Keratinocyte (primary cell): ENCODE results near the gene GNA14. TPM values are rescaled to one million over a fixed set of nuclear protein-coding genes. Genes with fewer than 3 reads are reported as not detected.

Experiments used
- DNase-seq: peaks from one replicate; pipeline ENCODE4 v3.0.0-alpha.2; 2011; ENCODE audit warnings: low read depth, missing footprints, low spot score
- FAIRE-seq: peaks from 2 replicates; lab custom pipeline; 2011; peaks lifted over from hg19 to GRCh38; lab: Jason Lieb, UNC
- H2AFZ ChIP-seq: 2 replicates; pipeline ENCODE4 v1.6.0; 2012; ENCODE audit warnings: low read length, control low read depth, inconsistent platforms; ENCODE audit not compliant: control insufficient read depth
- H3K27ac ChIP-seq: 2 replicates; pipeline ENCODE4 v1.5.1; 2011; ENCODE audit warnings: low read length; ENCODE audit not compliant: control insufficient read depth, insufficient read depth
- H3K27me3 ChIP-seq: 3 replicates; pipeline ENCODE4 v1.6.0; 2011; ENCODE audit warnings: low read length; ENCODE audit not compliant: control insufficient read depth, insufficient read depth; ENCODE audit errors: extremely low read depth
- H3K36me3 ChIP-seq, 2 experiments: 2 replicates in 1 of 2; 3 replicates in 1 of 2; pipeline ENCODE4 v1.5.1; 2011; ENCODE audit warnings: low read length in 2 of 2, mild to moderate bottlenecking in 1 of 2; ENCODE audit not compliant: control insufficient read depth in 2 of 2, insufficient read depth in 2 of 2; ENCODE audit errors: extremely low read depth in 1 of 2
- H3K4me1 ChIP-seq: 3 replicates; pipeline ENCODE4 v1.5.1; 2011; ENCODE audit warnings: low read length; ENCODE audit not compliant: control insufficient read depth, insufficient read depth; ENCODE audit errors: extremely low read depth
- H3K4me2 ChIP-seq: 3 replicates; pipeline ENCODE4 v1.6.0; 2011; ENCODE audit warnings: low read depth, low read length; ENCODE audit not compliant: control insufficient read depth, insufficient read depth; ENCODE audit errors: extremely low read depth
- H3K4me3 ChIP-seq, 3 experiments: fragments of 200-600 bp in 1 of 3; sonication (generic) in 1 of 3; 2 replicates in 2 of 3; 3 replicates in 1 of 3; pipeline ENCODE4 v1.5.1; 2011 to 2016; ENCODE audit warnings: low read length in 3 of 3, mild to moderate bottlenecking in 3 of 3, control low read depth in 2 of 3, inconsistent platforms in 1 of 3, low read depth in 1 of 3, mixed read lengths in 1 of 3, mixed run types in 1 of 3, moderate library complexity in 1 of 3; ENCODE audit not compliant: control insufficient read depth in 2 of 3, insufficient read depth in 2 of 3; ENCODE audit errors: extremely low read depth in 1 of 3
- H3K79me2 ChIP-seq: 2 replicates; pipeline ENCODE4 v1.6.0; 2012; ENCODE audit warnings: low read length; ENCODE audit not compliant: control insufficient read depth, insufficient read depth
- H3K9ac ChIP-seq: 3 replicates; pipeline ENCODE4 v1.6.0; 2011; ENCODE audit warnings: low read length; ENCODE audit not compliant: control insufficient read depth, insufficient read depth; ENCODE audit errors: extremely low read depth
- H3K9me1 ChIP-seq: 3 replicates; pipeline ENCODE4 v1.6.0; 2011; ENCODE audit warnings: low read length; ENCODE audit not compliant: control insufficient read depth, insufficient read depth; ENCODE audit errors: extremely low read depth
- H3K9me3 ChIP-seq: 2 replicates; pipeline ENCODE4 v1.5.1; 2012; ENCODE audit warnings: low read depth, low read length; ENCODE audit not compliant: control insufficient read depth
- H4K20me1 ChIP-seq: 3 replicates; pipeline ENCODE4 v1.6.0; 2011; ENCODE audit warnings: low read length; ENCODE audit not compliant: control insufficient read depth, insufficient read depth; ENCODE audit errors: extremely low read depth
- EZH2 ChIP-seq: IDR thresholded peaks from one replicate; pipeline ENCODE4 v1.6.1; 2012; ENCODE audit warnings: inconsistent platforms, mild to moderate bottlenecking, low read length, moderate library complexity
- dilution Hi-C: fragments of 300-500 bp; cut with MboI; formaldehyde crosslinking; loops from one replicate; pipeline ENCODE4 v1.7.0; 2020; ENCODE audit warnings: low sequenced_read_pairs; ENCODE audit not compliant: extremely low pct_ligation_motif_present
- polyA plus RNA-seq, 5 experiments: library from polyadenylated mRNA; depleted of rRNA in 3 of 5; stranded (reverse) in 3 of 5; stranded (forward) in 1 of 5; unstranded in 1 of 5; fragments of >200 nt; gene quantifications; 1 replicate in 1 of 5; 2 replicates in 3 of 5; 3 replicates in 1 of 5; pipeline versions ENCODE4 v1.2.1 to v1.2.3, GENCODE V29; 2011 to 2012; ENCODE audit warnings: missing spikeins in 2 of 5, low read depth in 1 of 5, low replicate concordance in 1 of 5
- TF ChIP-seq, protein P1 (sequence below), 3 experiments: IDR thresholded peaks in 1 of 3; conservative IDR thresholded peaks in 1 of 3; optimal IDR thresholded peaks in 1 of 3; 2 replicates in 2 of 3; 3 replicates in 1 of 3; pipeline versions ENCODE3 to v1.5.1; 2011; ENCODE audit warnings: low read length in 3 of 3, mild to moderate bottlenecking in 3 of 3, moderate library complexity in 2 of 3, control low read depth in 1 of 3, inconsistent platforms in 1 of 3; ENCODE audit not compliant: insufficient read depth in 2 of 3; ENCODE audit errors: extremely low read depth in 1 of 3

Gene GNA14
- polyA plus RNA-seq, 1 donor (not counting 4 experiments of a cell fraction or from before 2014, with no cell fraction given): not detected

DNA sequence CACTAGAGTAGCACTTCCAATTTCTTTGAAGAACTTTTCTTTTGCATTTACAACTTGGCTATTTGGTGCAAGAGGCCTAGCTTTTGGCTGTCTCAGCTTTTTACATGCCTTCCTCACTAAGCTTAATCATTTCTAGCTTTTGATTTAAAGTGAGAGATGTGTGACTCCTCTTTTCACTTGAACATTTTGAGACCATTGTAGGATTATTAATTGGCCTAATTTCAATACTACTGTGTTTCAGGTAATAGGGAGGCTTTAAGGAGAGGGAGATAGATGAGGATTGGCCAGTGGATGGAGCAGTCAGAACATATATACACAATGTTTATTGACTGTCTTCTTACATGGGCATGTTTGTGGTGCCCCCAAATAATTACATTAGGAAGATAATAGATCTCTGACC is 161.7 kb downstream of the GNA14 start:
- Histone ChIP-seq H4K20me1 (no peaks in the 10 kb centered on the region), H3K27ac (no peak overlapping the region), H3K36me3 (no peaks in the 10 kb centered on the region), H3K9me3 (no peaks in the 10 kb centered on the region), H3K79me2 (no peaks in the 10 kb centered on the region), H3K9ac (no peak overlapping the region), H3K4me2 (no peak overlapping the region), H3K27me3 (no peaks in the 10 kb centered on the region), H2AFZ (no peak overlapping the region), H3K4me1 (no peaks in the 10 kb centered on the region), H3K4me3 (no peak overlapping the region), H3K9me1 (no peaks in the 10 kb centered on the region)
- dilution Hi-C loops: no loop called here
- TF ChIP-seq, protein P1, sequence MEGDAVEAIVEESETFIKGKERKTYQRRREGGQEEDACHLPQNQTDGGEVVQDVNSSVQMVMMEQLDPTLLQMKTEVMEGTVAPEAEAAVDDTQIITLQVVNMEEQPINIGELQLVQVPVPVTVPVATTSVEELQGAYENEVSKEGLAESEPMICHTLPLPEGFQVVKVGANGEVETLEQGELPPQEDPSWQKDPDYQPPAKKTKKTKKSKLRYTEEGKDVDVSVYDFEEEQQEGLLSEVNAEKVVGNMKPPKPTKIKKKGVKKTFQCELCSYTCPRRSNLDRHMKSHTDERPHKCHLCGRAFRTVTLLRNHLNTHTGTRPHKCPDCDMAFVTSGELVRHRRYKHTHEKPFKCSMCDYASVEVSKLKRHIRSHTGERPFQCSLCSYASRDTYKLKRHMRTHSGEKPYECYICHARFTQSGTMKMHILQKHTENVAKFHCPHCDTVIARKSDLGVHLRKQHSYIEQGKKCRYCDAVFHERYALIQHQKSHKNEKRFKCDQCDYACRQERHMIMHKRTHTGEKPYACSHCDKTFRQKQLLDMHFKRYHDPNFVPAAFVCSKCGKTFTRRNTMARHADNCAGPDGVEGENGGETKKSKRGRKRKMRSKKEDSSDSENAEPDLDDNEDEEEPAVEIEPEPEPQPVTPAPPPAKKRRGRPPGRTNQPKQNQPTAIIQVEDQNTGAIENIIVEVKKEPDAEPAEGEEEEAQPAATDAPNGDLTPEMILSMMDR (optimal IDR thresholded peaks at IDR 0.05 in 1 of 3, IDR thresholded peaks at IDR 0.05 in 1 of 3, conservative IDR thresholded peaks at IDR 0.05 in 1 of 3; ENCODE audit: extremely low read depth in 1 of 3, insufficient read depth in 2 of 3, low read length in 3 of 3): no peak
- TF ChIP-seq EZH2: no peak
- FAIRE-seq (no peak), DNase-seq (no peak)

DNA sequence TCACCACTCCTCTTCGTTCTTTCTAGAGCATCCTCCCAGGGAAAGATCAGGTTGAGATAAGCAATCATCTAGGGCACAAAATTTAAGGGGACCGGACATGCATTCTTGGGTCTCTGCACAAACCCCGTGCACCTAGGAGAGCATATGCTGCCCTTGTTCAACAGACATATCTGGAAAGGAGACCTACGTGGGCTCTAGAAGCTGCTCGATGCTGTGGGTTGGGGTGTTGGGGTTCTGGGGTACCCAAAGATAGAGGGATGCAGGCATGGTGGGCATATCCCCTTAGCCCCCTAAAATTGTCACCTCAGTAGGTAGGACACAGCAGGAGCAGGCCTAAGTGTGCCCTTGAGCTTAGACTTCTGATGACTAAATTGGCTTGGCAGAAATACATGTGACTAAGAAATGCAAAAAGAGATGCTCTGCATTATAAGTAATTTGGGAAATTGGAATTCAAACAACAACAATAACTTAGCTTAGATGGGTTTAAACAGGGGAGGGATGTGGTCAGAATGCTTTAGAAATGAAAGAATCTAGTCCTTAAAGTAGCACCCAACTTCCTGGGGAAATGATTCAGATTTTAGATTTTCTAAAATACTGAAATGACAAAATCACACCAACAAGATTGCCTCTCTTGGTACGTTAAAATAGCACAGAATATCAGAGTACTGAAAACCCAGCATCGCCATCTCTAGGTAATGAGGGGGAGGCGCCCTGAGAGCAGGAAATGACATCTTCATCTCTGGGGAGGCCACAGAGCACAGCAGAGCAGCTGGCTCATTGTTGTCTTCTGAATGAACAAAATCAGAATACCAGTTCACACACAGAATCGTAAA is 172.3 kb downstream of the GNA14 start:
- no peak overlapping the region for H3K27ac ChIP-seq
- no peak for TF ChIP-seq EZH2
- TF ChIP-seq, protein P1 (optimal IDR thresholded peaks at IDR 0.05 in 1 of 3, IDR thresholded peaks at IDR 0.05 in 1 of 3, conservative IDR thresholded peaks at IDR 0.05 in 1 of 3; ENCODE audit: extremely low read depth in 1 of 3, insufficient read depth in 2 of 3, low read length in 3 of 3): no peak
- H3K9ac ChIP-seq: no peak overlapping the region
- H3K4me2 ChIP-seq: no peak overlapping the region
- FAIRE-seq: no peak
- no peaks in the 10 kb centered on the region for H3K27me3 ChIP-seq
- dilution Hi-C loops: no loop called here
- DNase-seq: no peak
- H4K20me1 ChIP-seq: no peaks in the 10 kb centered on the region
- no peaks in the 10 kb centered on the region for H3K9me3 ChIP-seq
- H3K9me1 ChIP-seq: no peaks in the 10 kb centered on the region
- H3K4me3 ChIP-seq: no peak overlapping the region
- no peaks in the 10 kb centered on the region for H3K4me1 ChIP-seq
- no peak overlapping the region for H2AFZ ChIP-seq
- no peaks in the 10 kb centered on the region for H3K79me2 ChIP-seq
- no peaks in the 10 kb centered on the region for H3K36me3 ChIP-seq
